GM18505 (cell line): ENCODE results near the gene TAF5L.
A peak's percentile ranks its signal among the peaks of the same experiment; 100 is the strongest.
"Not testable (repeated sequence)": the region's sequence is repeated elsewhere in the genome, so short reads cannot be mapped to it uniquely, and the experiment has no call there.

Source experiments
- ATAC-seq: cut with Tn5 transposase; IDR thresholded peaks from one replicate; pipeline ENCODE4 v1.9.1; 2021; ENCODE audit not compliant: unreplicated experiment
- POLR2A ChIP-seq: IDR thresholded peaks from 4 replicates; pipeline ENCODE4 v1.6.1; 2011; ENCODE audit warnings: borderline replicate concordance; ENCODE audit not compliant: insufficient read depth, insufficient read length; ENCODE audit errors: extremely low read depth

The TAF5L gene

GRCh38 chr1:229631148-229631547, 5.2 kb upstream of the TAF5L start:
- no peak for ATAC-seq
- TF ChIP-seq POLR2A = no peak

GRCh38 chr1:229629261-229629660, 3.3 kb upstream of the TAF5L start:
- TF ChIP-seq POLR2A = no peak
- ATAC-seq = no peak

GRCh38 chr1:229627003-229627402, 1.1 kb upstream of the TAF5L start:
- no peak for ATAC-seq
- TF ChIP-seq POLR2A = no peak

- TF ChIP-seq POLR2A = no peak
- ATAC-seq = peak; percentile 37
Observed at GRCh38 chr1:229625071-229625914, 629 bp downstream of the TAF5L start.

- TF ChIP-seq POLR2A = no peak
- ATAC-seq = no peak
Observed at GRCh38 chr1:229624521-229625070, 1.3 kb downstream of the TAF5L start.

- no peak for ATAC-seq
- TF ChIP-seq POLR2A = no peak
Observed at GRCh38 chr1:229623838-229624237, 2.1 kb downstream of the TAF5L start.

GRCh38 chr1:229623225-229623624, 2.7 kb downstream of the TAF5L start:
- no peak for TF ChIP-seq POLR2A
- ATAC-seq = no peak

GRCh38 chr1:229622641-229623120, 3.2 kb downstream of the TAF5L start:
- ATAC-seq = not testable (repeated sequence)

- no peak for TF ChIP-seq POLR2A
- no peak for ATAC-seq
Observed at GRCh38 chr1:229621663-229622062, 4.3 kb downstream of the TAF5L start.

GRCh38 chr1:229620876-229621275, 5.0 kb downstream of the TAF5L start:
- TF ChIP-seq POLR2A = no peak
- no peak for ATAC-seq

- no peak for TF ChIP-seq POLR2A
- no peak for ATAC-seq
Observed at GRCh38 chr1:229619614-229620013, 6.3 kb downstream of the TAF5L start.

GRCh38 chr1:229619002-229619401, 6.9 kb downstream of the TAF5L start:
- no peak for TF ChIP-seq POLR2A
- ATAC-seq = no peak

- TF ChIP-seq POLR2A = no peak
- no peak for ATAC-seq
Observed at GRCh38 chr1:229617351-229618100, 8.4 kb downstream of the TAF5L start.

- TF ChIP-seq POLR2A = no peak
- no peak for ATAC-seq
Observed at GRCh38 chr1:229614701-229615100, 11.2 kb downstream of the TAF5L start.
